ENCODE measurements around the gene LTBP1. TPM values are rescaled to one million over a fixed set of nuclear protein-coding genes. Genes with fewer than 3 reads are reported as not detected.

Gene LTBP1
- total RNA-seq, 1 experiment from 2014 or later = 13.9 TPM

GRCh38 chr2:33145459-33145858 is 198.7 kb downstream of the LTBP1 start:
- Mint-ChIP-seq H3K27me3 (ENCODE audit: unreplicated experiment) (no peaks in the 10 kb centered on the region), H3K36me3 (ENCODE audit: insufficient read depth, unreplicated experiment) (no peaks in the 10 kb centered on the region), H3K4me3 (ENCODE audit: low read depth, unreplicated experiment) (no peak overlapping the region), H3K27ac (ENCODE audit: unreplicated experiment) (no peak overlapping the region), H3K4me1 (ENCODE audit: low read depth, unreplicated experiment) (no peaks in the 10 kb centered on the region), H3K9me3 (ENCODE audit: low read depth, unreplicated experiment) (no peaks in the 10 kb centered on the region)
- no peak for DNase-seq
- BruUV-seq (replicated peaks) = no TSS peak
- intact Hi-C loops (cut with micrococcal nuclease; ENCODE audit: unreplicated experiment) = no loop called here
- CTCF ChIA-PET = interaction anchor here (0.6 kb wide), 1 partner anchor 298 kb away, joined by 4 read pairs; no protein-coding TSS in a partner anchor
- no peak for TF ChIP-seq CTCF (IDR thresholded peaks at IDR 0.05; ENCODE audit: unreplicated experiment)

- Mint-ChIP-seq H3K36me3 (ENCODE audit: insufficient read depth, unreplicated experiment) (no peaks in the 10 kb centered on the region), H3K4me1 (ENCODE audit: low read depth, unreplicated experiment) (no peaks in the 10 kb centered on the region), H3K9me3 (ENCODE audit: low read depth, unreplicated experiment) (no peaks in the 10 kb centered on the region), H3K4me3 (ENCODE audit: low read depth, unreplicated experiment) (no peak overlapping the region), H3K27ac (ENCODE audit: unreplicated experiment) (no peak overlapping the region), H3K27me3 (ENCODE audit: unreplicated experiment) (no peaks in the 10 kb centered on the region)
- no peak for DNase-seq
- intact Hi-C loops (cut with micrococcal nuclease; ENCODE audit: unreplicated experiment) = no loop called here
- no peak for TF ChIP-seq CTCF (IDR thresholded peaks at IDR 0.05; ENCODE audit: unreplicated experiment)
- CTCF ChIA-PET = no interaction called here
- no TSS peak for BruUV-seq (replicated peaks)
Measured at GRCh38 chr2:33146102-33146501, 199.3 kb downstream of the LTBP1 start.

- Mint-ChIP-seq H3K27ac (ENCODE audit: unreplicated experiment) (no peak overlapping the region), H3K27me3 (ENCODE audit: unreplicated experiment) (no peaks in the 10 kb centered on the region), H3K36me3 (ENCODE audit: insufficient read depth, unreplicated experiment) (no peaks in the 10 kb centered on the region), H3K9me3 (ENCODE audit: low read depth, unreplicated experiment) (no peaks in the 10 kb centered on the region), H3K4me3 (ENCODE audit: low read depth, unreplicated experiment) (no peak overlapping the region), H3K4me1 (ENCODE audit: low read depth, unreplicated experiment) (peaks cover 2% of the 10 kb centered on the region)
- CTCF ChIA-PET = no interaction called here
- DNase-seq = no peak
- no TSS peak for BruUV-seq (replicated peaks)
- intact Hi-C loops (cut with micrococcal nuclease; ENCODE audit: unreplicated experiment) = no loop called here
- no peak for TF ChIP-seq CTCF (IDR thresholded peaks at IDR 0.05; ENCODE audit: unreplicated experiment)
Measured at GRCh38 chr2:33153008-33153407, 206.3 kb downstream of the LTBP1 start.

- BruUV-seq (replicated peaks) = no TSS peak
- intact Hi-C loops (cut with micrococcal nuclease; ENCODE audit: unreplicated experiment) = no loop called here
- H3K36me3 Mint-ChIP-seq (ENCODE audit: insufficient read depth, unreplicated experiment) = no peaks in the 10 kb centered on the region
- CTCF ChIA-PET = no interaction called here
- no peak for DNase-seq
- TF ChIP-seq CTCF (IDR thresholded peaks at IDR 0.05; ENCODE audit: unreplicated experiment) = no peak
- no peak overlapping the region for H3K27ac Mint-ChIP-seq (ENCODE audit: unreplicated experiment)
- H3K27me3 Mint-ChIP-seq (ENCODE audit: unreplicated experiment) = no peaks in the 10 kb centered on the region
- H3K4me3 Mint-ChIP-seq (ENCODE audit: low read depth, unreplicated experiment) = no peak overlapping the region
- no peaks in the 10 kb centered on the region for H3K9me3 Mint-ChIP-seq (ENCODE audit: low read depth, unreplicated experiment)
- H3K4me1 Mint-ChIP-seq (ENCODE audit: low read depth, unreplicated experiment) = peaks cover 7% of the 10 kb centered on the region
Measured at GRCh38 chr2:33158482-33159003, 211.8 kb downstream of the LTBP1 start.

All from Calu3 (cell line).